T-helper 1 cell (primary cell): ENCODE data around the gene PER2.
A peak's percentile ranks its signal among the peaks of the same experiment; 100 is the strongest.

Experiments used
- DNase-seq, 5 donors: peaks; one replicate each; pipeline ENCODE4 v3.0.0-alpha.2; 2012 to 2020

The PER2 gene

DNA sequence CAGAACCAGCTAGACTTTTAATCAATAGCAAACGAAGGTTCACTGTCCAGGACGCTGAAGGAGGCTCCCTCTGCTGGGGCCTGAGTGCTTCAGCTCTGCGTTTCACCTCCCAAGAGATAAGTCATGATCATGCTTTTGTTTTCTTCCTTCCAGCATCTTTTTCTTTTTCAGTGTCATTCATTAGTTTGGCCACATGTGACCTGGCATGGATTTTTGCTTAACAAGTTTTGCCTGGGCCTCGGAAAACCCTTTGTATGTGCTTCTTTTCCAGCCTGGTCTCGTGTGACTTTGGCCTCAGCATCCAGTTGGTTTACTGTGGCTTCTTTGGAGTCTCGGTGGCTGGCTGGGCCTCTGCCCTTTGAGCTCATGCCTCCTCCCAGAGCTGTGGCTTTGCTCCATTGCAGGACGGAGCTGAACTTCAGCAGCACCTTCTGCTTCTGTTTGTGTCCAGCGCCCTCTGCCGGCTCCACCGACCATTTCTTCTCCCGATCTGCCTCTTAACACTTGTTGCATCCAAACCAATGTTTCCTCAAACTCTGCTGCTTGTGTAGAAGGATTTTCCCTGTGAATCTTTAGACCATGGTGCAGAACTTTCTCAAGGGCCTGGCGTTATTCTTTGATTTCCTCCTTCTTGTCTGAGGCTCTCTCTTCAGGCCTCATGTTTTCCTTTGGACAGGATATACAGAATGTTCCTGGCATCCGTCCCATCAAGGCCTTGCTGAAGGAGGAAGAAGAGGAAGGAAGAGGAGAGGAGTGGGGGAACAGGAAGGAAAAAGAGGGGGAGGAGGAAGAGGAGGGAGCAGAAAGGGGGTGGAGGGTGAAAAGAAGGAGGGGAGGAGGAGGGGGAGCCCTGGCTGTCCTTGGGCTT, 25.0 kb downstream of the PER2 start:
- peak; percentile 43 to 74 (median 55) for DNase-seq

DNA sequence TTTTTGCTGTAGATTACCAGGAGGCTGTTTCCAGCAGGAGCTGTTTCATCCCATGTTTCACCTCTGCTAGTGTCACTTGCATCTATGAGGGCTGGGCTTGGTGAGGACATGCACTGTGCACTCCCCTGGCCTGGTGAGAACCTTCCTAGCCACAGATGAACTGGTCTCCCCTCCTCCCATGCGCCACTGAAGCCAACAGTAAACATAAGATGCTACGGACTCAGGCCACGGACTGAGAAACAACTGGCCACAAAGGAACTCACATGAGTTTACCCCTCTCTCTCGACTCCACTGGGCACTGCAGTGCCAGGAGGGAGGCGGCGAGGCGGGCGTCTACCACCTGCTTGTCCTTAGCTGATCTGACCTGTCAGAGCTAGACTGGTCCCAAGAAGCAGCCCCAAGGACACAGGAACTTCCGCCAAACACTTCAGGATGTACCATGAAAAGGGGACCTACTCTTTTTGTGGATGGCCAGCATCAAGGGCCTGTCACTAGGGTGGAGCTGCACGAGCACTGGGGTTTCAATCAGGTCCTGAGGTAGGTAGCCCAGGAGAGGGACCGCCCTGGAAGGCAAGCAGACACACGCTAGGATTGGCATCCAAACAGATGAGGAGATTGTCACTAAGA, 25.8 kb downstream of the PER2 start:
- no peak for DNase-seq

DNA sequence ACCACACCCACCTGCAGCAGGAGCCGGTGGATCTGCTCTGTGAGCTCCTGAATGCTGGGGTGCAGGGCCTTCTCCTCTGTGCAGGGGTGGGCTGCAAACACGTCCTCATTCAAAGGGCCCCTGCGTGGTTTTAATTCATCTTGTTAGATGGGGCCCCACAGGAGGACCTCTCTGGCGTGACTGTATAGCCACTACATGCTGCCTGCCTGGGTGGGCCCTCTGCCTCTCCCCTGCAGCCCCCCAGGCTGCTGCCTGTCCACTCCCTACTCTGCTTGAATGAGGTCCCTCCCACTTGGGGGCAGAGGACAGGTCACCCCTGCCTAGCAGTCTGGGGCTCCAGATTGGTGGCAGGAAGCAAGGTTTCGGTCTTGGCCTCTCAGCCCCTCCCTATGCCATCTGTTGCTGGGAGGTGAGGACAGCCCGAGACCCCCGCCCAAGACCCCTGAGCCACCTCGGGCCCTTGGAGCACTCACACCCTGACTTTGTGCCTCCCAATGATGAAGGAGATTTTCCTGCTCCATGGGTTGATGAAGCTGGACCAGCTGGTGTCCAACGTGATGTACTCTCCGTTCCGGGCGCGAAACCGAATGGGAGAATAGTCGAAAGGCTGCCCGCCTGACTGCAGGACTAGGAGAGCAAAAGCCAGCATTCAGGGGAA, 26.6 kb downstream of the PER2 start:
- no peak for DNase-seq

DNA sequence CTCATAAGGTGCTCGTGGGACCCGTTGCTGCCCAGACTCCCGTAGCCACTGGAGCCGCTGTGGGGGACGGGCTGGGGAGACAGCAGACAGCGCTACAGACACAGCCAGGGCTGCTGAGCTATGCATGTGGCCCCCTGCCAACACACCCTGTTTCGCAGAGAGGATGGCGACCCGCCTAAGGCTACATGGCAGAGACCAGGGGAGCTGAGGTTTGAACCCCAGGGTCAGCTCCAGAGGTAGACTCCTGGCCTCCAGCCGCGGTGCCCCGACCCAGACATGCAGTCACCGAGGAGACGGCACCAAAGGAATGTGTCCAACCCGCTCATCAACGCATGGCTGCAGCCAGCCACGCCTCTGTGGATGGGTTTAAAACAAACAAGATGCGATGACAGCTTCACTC, 27.5 kb downstream of the PER2 start:
- no peak for DNase-seq

DNA sequence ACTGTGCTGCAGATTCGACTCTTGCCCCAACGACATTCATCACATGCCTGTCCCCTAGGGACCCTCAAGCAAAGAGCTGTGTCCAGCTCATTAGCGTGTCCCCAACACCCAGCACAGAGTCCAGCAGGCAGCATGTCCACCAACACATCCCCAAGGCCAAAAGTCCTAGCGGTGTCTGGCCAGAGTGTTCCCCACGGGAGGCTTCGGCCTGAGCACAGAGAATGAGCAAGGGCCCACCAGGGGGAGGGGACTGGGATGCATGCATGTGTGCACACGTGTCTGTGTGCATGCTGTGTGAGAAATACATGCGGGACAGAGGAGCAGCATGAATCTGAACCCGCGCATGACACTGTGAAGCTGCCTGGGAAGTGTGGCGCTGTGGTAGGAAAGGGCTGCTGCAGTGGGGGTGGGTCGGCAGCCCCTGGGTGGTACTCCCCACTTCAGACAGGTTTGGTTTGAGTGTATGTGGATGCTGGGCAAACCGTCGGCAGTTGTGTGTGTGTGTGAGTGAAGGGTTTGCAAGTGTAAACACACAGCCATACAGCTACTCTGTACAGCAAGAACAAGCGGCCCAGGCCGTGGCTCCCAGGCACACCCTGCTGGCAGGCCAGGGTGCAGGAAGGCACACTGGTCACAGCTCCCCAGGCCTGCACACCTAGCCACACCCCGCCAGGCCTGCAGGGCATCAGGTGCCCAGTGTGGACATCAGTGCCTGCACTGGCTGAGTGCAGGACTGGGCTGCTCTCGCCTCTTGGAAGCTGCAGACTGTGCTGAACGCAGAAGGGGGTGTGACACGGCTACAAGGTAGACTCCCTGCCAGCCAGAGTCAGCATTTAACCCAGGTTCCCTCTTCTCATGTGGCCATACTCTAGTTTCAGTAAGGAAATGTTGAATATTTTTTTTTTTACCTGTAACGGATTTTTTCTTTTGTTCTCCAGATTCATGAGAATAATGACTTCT, 29.1 kb downstream of the PER2 start:
- no peak for DNase-seq

DNA sequence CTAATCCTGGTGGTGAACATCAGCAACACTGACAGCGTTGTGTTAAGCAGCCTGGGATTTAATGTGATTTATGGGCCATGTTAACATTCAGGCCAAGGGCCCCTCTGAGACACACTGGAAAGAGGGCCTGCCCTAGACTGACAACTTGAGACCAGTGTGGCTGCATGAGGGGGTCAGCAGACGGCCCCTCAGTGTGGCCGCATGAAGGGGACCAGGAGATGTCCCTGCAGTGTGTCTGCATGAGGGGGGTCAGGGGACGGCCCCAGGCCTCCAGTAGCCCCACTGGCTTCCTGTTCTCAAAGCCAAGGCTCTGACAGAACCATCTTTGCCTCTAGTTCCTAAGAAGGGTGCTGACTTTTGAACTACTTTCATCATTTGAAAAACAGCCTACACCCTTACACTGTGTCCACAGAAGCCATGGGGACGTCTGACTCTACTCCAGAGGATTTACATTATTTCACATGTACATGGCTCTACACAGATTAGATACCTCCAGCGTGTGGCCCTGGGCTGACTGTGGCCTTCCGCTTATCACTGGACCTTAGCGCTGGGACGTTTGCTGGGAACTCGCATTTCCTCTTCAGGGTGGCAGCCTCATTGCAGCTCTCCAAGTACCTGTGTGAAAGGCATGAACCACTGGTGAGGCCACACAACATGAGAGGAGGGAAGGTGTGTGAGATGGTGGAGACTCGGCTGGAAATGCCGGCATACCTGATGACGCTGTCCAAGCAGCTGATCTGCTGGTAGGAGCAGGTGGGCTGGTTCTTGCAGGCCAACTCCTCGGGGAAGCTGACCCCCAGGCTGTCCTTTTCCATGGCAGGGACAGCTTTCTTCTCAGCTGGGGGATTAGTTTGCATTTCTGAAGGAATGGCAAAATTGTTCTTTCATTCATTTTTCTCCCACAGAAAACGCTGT, 30.4 kb downstream of the PER2 start:
- DNase-seq: no peak

DNA sequence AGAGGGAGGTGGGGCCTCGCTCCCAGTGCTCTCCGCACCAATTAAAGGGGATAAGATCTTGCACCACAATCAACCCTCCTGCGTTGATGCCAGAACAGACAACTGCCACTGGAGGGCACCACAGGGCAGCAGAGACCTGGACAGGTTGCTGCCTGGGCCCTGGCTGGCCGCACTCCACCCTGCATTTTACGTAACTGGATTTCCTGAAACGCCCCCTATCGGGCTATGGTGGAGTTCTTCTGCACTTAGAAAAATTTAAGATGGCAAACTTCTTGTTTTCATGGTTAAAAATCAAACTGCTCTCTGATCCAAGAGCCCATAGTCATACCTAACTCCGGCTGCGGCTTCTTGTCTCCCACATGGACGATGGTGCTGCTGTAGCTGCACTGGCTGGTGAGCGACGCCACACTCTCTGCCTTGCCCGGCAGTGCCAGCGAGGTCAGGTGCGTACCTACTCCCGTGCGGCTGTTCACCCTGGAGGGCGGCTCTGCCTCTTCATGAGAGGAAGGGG, 31.8 kb downstream of the PER2 start:
- peak; percentile 39 to 75 (median 63) for DNase-seq

DNA sequence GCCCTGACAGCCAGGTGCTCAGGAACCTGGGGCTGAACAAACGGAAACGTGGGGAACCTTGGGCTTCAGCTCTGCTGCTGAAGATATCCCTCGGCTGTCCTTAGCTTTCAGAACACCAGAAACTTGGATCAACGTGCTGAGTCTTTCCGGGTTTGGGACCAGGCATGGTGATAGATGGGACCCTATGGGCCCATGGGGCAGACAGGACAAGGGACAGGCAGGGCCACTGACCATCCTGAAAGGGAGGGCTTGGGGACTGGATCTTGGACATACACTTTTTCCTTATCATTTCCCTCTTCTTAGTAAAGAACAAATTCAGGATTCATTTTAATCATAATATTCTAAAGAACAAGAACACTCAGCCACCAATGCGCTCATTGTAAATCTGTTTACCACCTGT, 32.3 kb downstream of the PER2 start:
- no peak for DNase-seq

DNA sequence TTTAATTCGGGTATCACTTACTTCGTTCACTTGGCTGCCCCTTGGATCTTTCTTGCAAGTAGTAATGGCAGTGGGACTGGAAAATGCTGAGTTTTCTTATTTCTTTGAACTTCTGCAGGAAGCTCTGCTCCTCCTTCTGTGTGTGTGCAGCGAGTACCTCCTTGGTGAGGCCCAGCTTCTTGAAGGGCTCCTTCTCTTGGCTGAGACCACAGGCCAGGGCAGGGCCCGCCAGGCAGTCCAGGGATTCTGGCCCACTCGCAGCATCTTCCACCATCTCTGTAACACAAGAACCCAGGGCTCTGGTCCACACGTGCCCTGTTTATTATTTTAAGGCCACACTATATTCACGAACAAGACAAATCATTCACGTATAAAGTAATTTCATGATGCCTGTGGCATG, 32.8 kb downstream of the PER2 start:
- no peak for DNase-seq

DNA sequence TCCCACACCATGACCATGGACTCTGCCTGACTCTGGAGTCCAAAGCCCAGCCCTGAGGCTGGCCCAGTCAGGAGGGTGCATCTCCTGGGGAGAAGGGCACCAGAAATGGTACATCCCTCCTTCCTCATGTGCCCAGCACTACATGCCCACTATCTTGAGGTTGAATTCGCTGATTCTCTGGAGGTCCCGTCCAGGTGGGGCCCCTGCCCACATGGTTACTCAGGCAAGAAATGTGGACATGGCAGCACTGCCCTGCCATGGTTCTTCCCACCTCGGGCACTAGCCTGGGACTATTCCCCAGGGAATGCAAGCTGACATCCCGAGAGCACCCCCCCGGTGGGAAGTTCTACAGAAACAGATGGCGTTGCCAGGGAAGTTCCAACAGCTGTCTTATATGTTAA, 33.3 kb downstream of the PER2 start:
- no peak for DNase-seq

DNA sequence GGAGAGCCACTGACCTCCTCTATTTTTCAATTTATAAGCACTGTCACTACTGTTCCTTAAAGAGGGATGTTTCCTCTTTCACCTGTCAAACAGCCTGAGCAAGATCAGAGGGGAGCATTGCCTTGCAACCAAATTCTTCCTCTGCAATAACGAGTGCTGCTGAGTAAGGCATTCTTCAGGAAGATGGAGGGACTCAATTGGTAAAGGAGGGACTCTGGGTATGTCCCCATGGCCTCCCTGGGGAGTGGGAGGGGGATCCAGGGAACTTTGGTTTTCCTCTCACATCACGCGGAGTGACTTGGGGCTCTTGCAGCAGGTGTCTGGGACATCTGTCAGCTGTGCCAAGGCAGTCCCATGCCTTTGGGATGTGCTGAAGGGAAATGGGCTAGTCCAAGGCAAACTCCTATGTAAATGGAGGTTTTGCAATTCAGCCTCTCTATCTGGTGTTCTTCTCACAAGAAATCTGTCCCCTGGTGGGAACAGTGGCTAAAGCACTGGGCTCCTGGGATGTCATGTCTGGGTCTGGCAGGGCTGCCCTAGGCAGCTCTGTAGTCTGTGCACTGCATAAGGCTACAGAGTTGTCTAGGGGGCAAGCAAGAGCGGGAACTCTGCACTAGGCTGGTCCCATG, 34.2 kb downstream of the PER2 start:
- DNase-seq: no peak

DNA sequence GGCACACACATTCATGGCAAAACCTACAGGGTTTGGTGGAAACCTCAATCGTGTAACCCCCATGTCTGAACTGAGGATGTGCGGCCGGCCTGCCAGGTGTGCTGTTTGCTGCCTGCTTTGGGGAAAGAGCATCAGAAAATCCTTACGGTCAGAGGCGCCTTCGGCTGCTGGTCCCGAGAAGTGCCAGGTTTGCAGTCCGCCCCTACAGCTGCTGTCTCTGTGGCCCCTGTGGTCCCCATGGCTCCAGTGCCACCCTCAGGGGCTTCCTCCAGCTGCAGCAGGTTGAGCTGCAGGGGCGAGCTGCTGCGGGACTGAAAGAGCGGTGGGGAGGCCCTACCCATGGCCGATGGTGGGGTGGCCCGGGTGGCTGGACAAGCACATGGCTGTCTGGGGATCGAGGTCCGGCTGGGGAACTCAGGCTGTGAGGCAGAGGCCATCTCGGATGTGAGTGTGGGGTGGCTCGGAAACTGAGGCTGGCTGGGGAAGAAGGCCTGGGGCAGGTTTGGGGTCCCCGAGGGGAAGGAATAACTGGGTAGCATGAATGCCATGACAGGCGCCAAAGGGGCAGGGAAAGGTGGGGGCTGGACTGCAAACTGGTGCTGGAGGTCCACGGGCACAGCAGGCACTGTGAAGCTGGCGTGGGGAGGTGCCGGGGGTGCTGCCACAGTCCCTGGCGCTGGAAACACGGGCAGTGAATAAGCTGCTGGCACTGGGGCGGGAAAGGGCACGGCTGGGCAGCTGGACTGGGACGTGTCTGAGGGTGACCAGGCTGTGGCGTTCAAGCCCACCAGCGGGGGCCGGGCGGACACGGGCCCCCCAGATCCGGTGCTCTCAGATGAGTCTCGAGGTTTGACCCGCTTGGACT, 35.4 kb downstream of the PER2 start:
- DNase-seq: no peak

DNA sequence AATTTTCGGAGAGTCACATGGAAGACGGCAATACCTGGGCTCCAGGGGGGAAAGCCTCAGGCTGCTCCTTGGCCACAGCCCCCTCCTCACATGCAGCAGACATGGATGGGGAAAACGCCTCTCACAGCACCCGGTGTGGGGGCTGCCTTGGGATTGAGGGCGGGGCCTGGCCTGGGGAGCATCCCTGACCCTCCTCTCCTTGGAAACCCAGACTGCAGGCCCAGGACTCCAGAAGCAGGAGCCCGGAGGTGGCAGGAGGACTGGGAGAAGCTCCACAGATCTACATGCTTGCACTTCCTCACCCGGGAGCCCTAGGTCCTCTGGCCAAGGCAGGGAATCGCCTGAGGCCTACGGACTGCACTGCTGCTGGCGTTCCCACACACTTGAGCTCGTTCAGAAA, 36.4 kb downstream of the PER2 start:
- DNase-seq: no peak

DNA sequence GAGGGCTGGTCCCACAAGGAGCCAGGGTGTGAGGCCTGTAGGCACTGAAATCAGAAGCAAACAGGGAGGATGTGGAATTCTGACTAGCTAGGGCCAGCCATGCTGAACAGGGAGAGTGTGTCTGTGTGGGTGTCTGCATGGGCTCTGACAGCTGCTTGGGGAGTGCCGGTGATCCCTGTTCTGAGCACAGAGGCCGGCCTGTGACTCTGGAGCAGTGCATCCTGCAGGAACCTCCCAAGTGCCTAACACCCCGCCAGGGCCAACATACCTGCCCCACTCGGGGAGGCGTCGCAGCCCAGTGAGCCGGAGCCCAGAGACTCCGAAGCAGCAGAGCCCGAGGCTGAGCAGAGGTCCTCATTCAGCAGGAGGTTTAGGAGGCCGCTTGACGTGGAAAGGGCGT, 37.1 kb downstream of the PER2 start:
- DNase-seq: no peak

DNA sequence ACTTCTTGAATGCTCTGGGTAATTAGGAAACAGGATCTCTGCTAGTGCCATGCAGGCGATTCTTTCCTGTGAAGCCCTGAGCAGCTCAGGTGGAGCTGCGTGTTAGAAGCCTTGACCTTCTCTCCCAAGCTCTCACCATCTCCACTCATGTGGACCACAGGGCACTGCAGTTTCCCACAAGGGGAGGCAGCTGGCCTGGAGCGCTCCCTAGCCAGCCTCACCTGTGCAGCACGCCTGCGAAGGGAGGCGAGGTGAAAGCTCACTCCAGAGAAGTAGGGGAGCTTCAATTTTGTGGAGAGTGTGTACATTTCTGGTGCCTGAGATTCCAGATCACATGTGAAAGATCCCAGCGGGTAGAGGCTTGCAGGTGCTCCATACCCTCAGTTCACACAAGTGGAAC, 37.5 kb downstream of the PER2 start:
- no peak for DNase-seq

DNA sequence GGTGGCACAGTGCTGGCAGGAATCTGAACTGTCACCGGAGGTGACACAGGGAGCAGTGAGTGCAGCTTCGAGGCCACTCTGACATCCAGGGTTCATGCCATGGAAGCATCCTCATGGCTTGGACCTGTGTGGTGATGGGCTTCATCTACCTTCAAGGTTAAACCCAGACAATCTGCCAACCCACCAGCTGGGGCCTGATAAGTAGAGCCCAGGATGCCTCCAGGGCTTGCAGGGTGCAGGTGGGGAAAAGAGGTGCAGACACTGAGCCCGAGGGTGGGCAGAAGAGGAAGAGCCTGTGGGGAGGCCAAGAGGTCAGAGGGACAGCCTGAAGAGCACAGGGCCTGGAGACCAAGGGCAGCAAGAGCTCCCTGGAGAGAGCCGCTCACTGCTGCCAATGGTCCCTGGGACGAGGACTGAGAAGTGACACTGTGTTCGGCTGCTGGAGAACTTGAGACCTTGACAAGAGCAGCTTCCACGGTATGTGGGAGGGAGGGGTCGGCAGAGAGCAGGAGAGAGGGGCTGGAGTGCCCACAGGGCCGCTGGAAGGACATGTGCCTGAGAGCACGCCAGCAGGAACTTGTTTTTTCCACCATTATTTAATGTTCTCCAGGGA, 40.5 kb downstream of the PER2 start:
- no peak for DNase-seq

DNA sequence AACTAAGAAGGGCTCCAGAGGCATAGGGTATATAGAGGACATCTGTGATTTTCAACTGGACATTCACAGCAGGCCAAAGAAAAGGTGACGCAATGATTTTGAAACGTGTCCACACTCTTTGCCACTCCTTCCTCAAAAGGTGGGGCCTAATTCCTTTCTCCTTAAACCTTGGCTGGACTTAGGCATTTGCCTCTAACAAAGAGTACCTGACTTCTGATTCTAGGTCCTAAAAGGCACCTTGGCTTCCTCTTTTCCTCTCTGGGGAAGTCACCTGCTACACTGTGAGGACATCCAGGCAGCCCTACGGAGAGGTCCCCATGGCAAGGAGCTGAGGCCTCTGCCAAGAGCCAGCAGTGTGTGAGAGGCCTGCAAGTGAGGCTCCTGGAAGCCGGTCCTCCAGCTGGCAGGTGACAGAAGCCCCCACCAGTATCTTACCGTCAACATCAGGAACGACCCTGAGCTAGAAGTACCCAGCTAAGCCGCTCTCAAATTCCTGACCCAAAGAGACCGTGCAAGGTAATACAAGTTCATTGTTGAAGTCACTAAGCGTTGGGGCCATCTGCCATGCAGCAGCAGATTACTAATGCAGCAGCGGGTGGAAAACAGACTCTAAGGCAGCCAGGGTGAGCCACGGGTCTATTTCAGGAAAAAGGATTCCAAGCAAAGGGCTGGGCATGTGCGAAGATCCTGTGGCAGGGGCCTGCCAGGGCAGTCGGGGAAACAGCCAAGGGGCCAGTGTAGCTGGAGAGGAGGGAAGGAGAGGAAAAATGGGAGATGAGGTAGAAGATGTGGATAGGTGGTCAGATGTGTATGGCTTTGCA, 41.2 kb downstream of the PER2 start:
- no peak for DNase-seq

DNA sequence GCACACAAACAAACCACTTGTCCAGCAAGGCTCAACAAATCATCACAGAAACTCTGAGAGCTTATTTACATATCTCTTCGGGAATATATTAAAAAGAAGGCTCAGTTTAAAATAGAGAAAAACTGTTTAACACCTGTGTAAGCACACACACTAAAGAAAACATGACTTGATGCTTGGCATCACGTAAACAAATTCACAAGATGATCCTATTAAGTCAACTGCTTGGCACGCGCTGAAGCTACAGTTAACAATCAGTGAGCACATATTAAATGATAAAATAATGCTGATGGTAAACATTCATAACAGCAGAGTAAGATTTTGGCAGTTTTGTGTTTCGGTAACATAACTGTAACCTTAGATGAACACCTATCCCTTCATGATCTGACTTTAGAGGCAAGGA, 44.3 kb downstream of the PER2 start:
- DNase-seq: no peak
